HG02981 (cell line): ENCODE measurements around the gene MYO1B.

ENCODE experiments used
- ATAC-seq: cut with Tn5 transposase; IDR thresholded peaks from one replicate; pipeline ENCODE4 v1.9.1; 2021; ENCODE audit warnings: mild to moderate bottlenecking, moderate library complexity; ENCODE audit not compliant: unreplicated experiment

Gene MYO1B

GRCh38 chr2:191245046-191245868 is at the start of gene MYO1B:
TSS of gene MYO1B (plus strand) at chr2:191245404. CDS start at chr2:191276896, 31,492 bp downstream.
- ATAC-seq, result peak; percentile 44

GRCh38 chr2:191197096-191197495 is 48.1 kb upstream of the MYO1B start:
- ATAC-seq, result no peak

GRCh38 chr2:191198271-191198670 is 46.9 kb upstream of the MYO1B start:
- ATAC-seq, result no peak

- no peak for ATAC-seq
These were observed 45.2 kb upstream of the MYO1B start for GRCh38 chr2:191199929-191200512.

- ATAC-seq, result no peak
These were observed 44.3 kb upstream of the MYO1B start for GRCh38 chr2:191200910-191201309.

GRCh38 chr2:191202209-191202721 is 42.9 kb upstream of the MYO1B start:
- no peak for ATAC-seq

- no peak for ATAC-seq
These were observed 42.3 kb upstream of the MYO1B start for GRCh38 chr2:191202881-191203397.

GRCh38 chr2:191204433-191204832 is 40.8 kb upstream of the MYO1B start:
- ATAC-seq, result peak; percentile 78

GRCh38 chr2:191206613-191207471 is 38.4 kb upstream of the MYO1B start:
- ATAC-seq, result no peak

- ATAC-seq, result no peak
These were observed 35.9 kb upstream of the MYO1B start for GRCh38 chr2:191209340-191209739.

GRCh38 chr2:191212119-191212518 is 33.1 kb upstream of the MYO1B start:
- no peak for ATAC-seq

- no peak for ATAC-seq
These were observed 31.9 kb upstream of the MYO1B start for GRCh38 chr2:191213333-191213732.

GRCh38 chr2:191215230-191215629 is 30.0 kb upstream of the MYO1B start:
- ATAC-seq, result no peak

- ATAC-seq, result no peak
These were observed 29.5 kb upstream of the MYO1B start for GRCh38 chr2:191215666-191216065.

GRCh38 chr2:191217580-191217979 is 27.6 kb upstream of the MYO1B start:
- no peak for ATAC-seq

- ATAC-seq, result no peak
These were observed 26.8 kb upstream of the MYO1B start for GRCh38 chr2:191218292-191218898.

GRCh38 chr2:191220671-191221070 is 24.5 kb upstream of the MYO1B start:
- ATAC-seq, result peak; percentile 34

GRCh38 chr2:191221666-191222065 is 23.5 kb upstream of the MYO1B start:
- ATAC-seq, result no peak

- peak; percentile 69 for ATAC-seq
These were observed 22.7 kb upstream of the MYO1B start for GRCh38 chr2:191222507-191222906.

GRCh38 chr2:191222952-191223351 is 22.3 kb upstream of the MYO1B start:
- no peak for ATAC-seq

GRCh38 chr2:191225126-191225525 is 20.1 kb upstream of the MYO1B start:
- ATAC-seq, result no peak
